ENCODE results near the gene IQSEC2. TPM values are rescaled to one million over a fixed set of nuclear protein-coding genes. Genes with fewer than 3 reads are reported as not detected.

Gene IQSEC2
- polyA plus RNA-seq, 2 donors = 7.6 to 11.6 TPM

GRCh38 chrX:53234484-53234883 is 46.9 kb downstream of the IQSEC2 start:
- no peaks in the 10 kb centered on the region for H3K27me3 ChIP-seq (ENCODE audit: control insufficient read depth in 1 of 2, insufficient read depth in 2 of 2, low read length in 2 of 2)
- H3K9me3 ChIP-seq (ENCODE audit: control insufficient read depth in 2 of 2, insufficient read depth in 1 of 2, low read depth in 1 of 2, low read length in 1 of 2) = no peaks in the 10 kb centered on the region
- H3K27ac ChIP-seq (ENCODE audit: low read depth in 2 of 2, low read length in 1 of 2) = no peak overlapping the region
- no peak overlapping the region for H3K4me3 ChIP-seq (ENCODE audit: low read depth in 1 of 2, low read length in 2 of 2)
- 90 to 100% methylated on average over 6 to 9 of the region's 9 CpGs for WGBS, 2 donors
- H3K4me1 ChIP-seq (ENCODE audit: control insufficient read depth in 2 of 2, insufficient read depth in 2 of 2, low read length in 1 of 2) = no peaks in the 10 kb centered on the region
- peaks cover 0 to 5% of the 10 kb centered on the region in 2 donors for H3K36me3 ChIP-seq (ENCODE audit: control insufficient read depth in 2 of 2, insufficient read depth in 2 of 2, low read length in 1 of 2)

DNA sequence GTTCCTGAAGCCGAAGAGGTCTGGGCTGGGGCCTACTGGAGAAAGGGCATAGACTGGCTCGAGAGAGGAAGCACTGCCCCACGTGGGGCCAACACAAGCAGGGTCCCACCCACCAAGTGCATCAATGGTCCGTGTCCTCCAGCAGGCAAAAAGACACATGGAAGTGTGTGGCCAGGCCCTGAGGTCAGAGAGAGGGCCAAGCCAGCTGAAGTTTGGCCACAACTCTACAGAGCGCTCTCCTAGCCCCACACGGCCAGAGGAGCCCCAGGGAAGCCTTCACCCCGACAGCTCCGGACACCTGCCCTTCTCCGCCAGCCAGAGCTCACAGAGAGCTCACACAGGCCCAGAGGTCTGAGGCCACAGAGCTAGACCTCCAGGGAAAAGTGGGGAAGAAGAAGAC is 47.8 kb downstream of the IQSEC2 start:
- no peaks in the 10 kb centered on the region for H3K9me3 ChIP-seq (ENCODE audit: control insufficient read depth in 2 of 2, insufficient read depth in 1 of 2, low read depth in 1 of 2, low read length in 1 of 2)
- H3K27me3 ChIP-seq (ENCODE audit: control insufficient read depth in 1 of 2, insufficient read depth in 2 of 2, low read length in 2 of 2) = no peaks in the 10 kb centered on the region
- H3K4me3 ChIP-seq (ENCODE audit: low read depth in 1 of 2, low read length in 2 of 2) = no peak overlapping the region
- no peaks in the 10 kb centered on the region for H3K4me1 ChIP-seq (ENCODE audit: control insufficient read depth in 2 of 2, insufficient read depth in 2 of 2, low read length in 1 of 2)
- H3K36me3 ChIP-seq (ENCODE audit: control insufficient read depth in 2 of 2, insufficient read depth in 2 of 2, low read length in 1 of 2) = peaks cover 0 to 5% of the 10 kb centered on the region in 2 donors
- H3K27ac ChIP-seq (ENCODE audit: low read depth in 2 of 2, low read length in 1 of 2) = no peak overlapping the region
- WGBS, 2 donors = 76 to 86% methylated on average over 8 to 9 of the region's 9 CpGs

GRCh38 chrX:53230116-53230515 is 51.3 kb downstream of the IQSEC2 start:
- WGBS, 2 donors = 68 to 83% methylated on average over 5 of the region's 5 CpGs
- Histone ChIP-seq H3K4me1 (ENCODE audit: control insufficient read depth in 2 of 2, insufficient read depth in 2 of 2, low read length in 1 of 2) (no peaks in the 10 kb centered on the region), H3K36me3 (ENCODE audit: control insufficient read depth in 2 of 2, insufficient read depth in 2 of 2, low read length in 1 of 2) (no peaks in the 10 kb centered on the region), H3K27ac (ENCODE audit: low read depth in 2 of 2, low read length in 1 of 2) (no peak overlapping the region), H3K9me3 (ENCODE audit: control insufficient read depth in 2 of 2, insufficient read depth in 1 of 2, low read depth in 1 of 2, low read length in 1 of 2) (no peaks in the 10 kb centered on the region), H3K4me3 (ENCODE audit: low read depth in 1 of 2, low read length in 2 of 2) (no peak overlapping the region), H3K27me3 (ENCODE audit: control insufficient read depth in 1 of 2, insufficient read depth in 2 of 2, low read length in 2 of 2) (no peaks in the 10 kb centered on the region)

GRCh38 chrX:53227224-53227765 is 54.1 kb downstream of the IQSEC2 start:
- Histone ChIP-seq H3K27ac (ENCODE audit: low read depth in 2 of 2, low read length in 1 of 2) (no peak overlapping the region), H3K4me3 (ENCODE audit: low read depth in 1 of 2, low read length in 2 of 2) (no peak overlapping the region), H3K9me3 (ENCODE audit: control insufficient read depth in 2 of 2, insufficient read depth in 1 of 2, low read depth in 1 of 2, low read length in 1 of 2) (no peaks in the 10 kb centered on the region), H3K4me1 (ENCODE audit: control insufficient read depth in 2 of 2, insufficient read depth in 2 of 2, low read length in 1 of 2) (peaks cover 11 to 13% of the 10 kb centered on the region in 2 donors), H3K36me3 (ENCODE audit: control insufficient read depth in 2 of 2, insufficient read depth in 2 of 2, low read length in 1 of 2) (no peaks in the 10 kb centered on the region), H3K27me3 (ENCODE audit: control insufficient read depth in 1 of 2, insufficient read depth in 2 of 2, low read length in 2 of 2) (no peaks in the 10 kb centered on the region)
- WGBS, 2 donors = 83% methylated on average over 7 of the region's 7 CpGs

GRCh38 chrX:53224860-53225797 is 56.3 kb downstream of the IQSEC2 start, which contains the start of gene KDM5C:
Gene KDM5C, minus strand, starts transcription at chrX:53225207. Its CDS starts 318 bp downstream, at chrX:53224889.
- Histone ChIP-seq H3K4me1 (ENCODE audit: control insufficient read depth in 2 of 2, insufficient read depth in 2 of 2, low read length in 1 of 2) (peaks cover 14 to 22% of the 10 kb centered on the region in 2 donors), H3K9me3 (ENCODE audit: control insufficient read depth in 2 of 2, insufficient read depth in 1 of 2, low read depth in 1 of 2, low read length in 1 of 2) (no peaks in the 10 kb centered on the region), H3K27me3 (ENCODE audit: control insufficient read depth in 1 of 2, insufficient read depth in 2 of 2, low read length in 2 of 2) (no peaks in the 10 kb centered on the region), H3K36me3 (ENCODE audit: control insufficient read depth in 2 of 2, insufficient read depth in 2 of 2, low read length in 1 of 2) (peaks cover 6% of the 10 kb centered on the region in 2 donors), H3K27ac (ENCODE audit: low read depth in 2 of 2, low read length in 1 of 2) (peak within 1 kb of the TSS; percentile 59 to 71), H3K4me3 (ENCODE audit: low read depth in 1 of 2, low read length in 2 of 2) (peak within 1 kb of the TSS; percentile 86 to 88)
- WGBS, 2 donors = 0% methylated on average over 64 to 67 of the region's 67 CpGs

DNA sequence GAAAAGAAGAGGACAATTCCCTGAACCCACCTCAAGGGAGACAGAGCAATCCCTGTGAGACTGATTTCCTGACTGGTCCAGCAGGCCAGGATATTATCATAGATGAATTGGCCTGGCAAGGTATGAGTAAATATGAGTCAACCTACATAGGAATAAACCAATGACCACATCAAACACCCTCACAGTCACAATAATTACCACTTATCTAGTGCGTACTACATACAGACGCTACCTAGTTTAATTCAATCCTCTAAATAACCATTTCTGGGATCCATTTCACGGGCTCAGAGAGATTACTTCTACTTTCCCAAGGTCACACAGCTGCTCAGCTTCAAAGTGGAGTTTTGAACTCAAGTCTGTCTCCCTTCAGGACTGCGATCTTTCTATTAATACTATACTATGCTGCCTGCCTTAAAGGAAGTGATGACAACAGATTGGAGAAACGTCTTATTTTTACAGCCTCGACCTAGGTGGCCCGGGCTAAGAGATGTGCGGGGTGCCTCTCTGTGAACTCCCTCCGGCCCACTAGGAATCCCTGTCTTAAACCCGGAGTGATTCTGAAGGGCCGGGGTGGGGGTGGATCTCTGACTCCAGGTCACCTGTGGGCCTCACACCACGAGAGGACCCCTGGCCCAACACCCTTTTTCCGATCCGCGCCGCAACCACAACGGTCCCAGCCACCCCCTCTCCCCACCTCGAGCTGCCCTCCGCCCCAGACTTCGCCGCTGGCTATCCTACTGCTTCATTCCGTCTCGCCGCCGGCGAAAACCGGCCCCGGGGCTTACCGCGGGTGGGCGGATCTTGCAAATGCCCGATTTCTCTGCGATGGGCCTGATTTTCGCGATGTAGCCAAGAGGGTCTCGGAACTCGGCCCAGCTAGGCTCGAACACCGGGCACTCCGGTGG is 57.2 kb downstream of the IQSEC2 start:
- WGBS, 2 donors = 0 to 1% methylated on average over 40 of the region's 40 CpGs
- no peaks in the 10 kb centered on the region for H3K27me3 ChIP-seq (ENCODE audit: control insufficient read depth in 1 of 2, insufficient read depth in 2 of 2, low read length in 2 of 2)
- H3K27ac ChIP-seq (ENCODE audit: low read depth in 2 of 2, low read length in 1 of 2) = peak overlapping the region; percentile 59 to 71

GRCh38 chrX:53223068-53223693 is 58.2 kb downstream of the IQSEC2 start:
- Histone ChIP-seq H3K4me1 (ENCODE audit: control insufficient read depth in 2 of 2, insufficient read depth in 2 of 2, low read length in 1 of 2) (peaks cover 14 to 22% of the 10 kb centered on the region in 2 donors), H3K27ac (ENCODE audit: low read depth in 2 of 2, low read length in 1 of 2) (peak overlapping the region in 1 of 2 donors; percentile 35), H3K36me3 (ENCODE audit: control insufficient read depth in 2 of 2, insufficient read depth in 2 of 2, low read length in 1 of 2) (peaks cover 12 to 13% of the 10 kb centered on the region in 2 donors), H3K27me3 (ENCODE audit: control insufficient read depth in 1 of 2, insufficient read depth in 2 of 2, low read length in 2 of 2) (no peaks in the 10 kb centered on the region), H3K4me3 (ENCODE audit: low read depth in 1 of 2, low read length in 2 of 2) (peak overlapping the region; percentile 86 to 88), H3K9me3 (ENCODE audit: control insufficient read depth in 2 of 2, insufficient read depth in 1 of 2, low read depth in 1 of 2, low read length in 1 of 2) (no peaks in the 10 kb centered on the region)
- WGBS, 2 donors = 30 to 55% methylated on average over 2 of the region's 2 CpGs

More for the DNA sequence above, 57.2 kb downstream of the IQSEC2 start:
- H3K4me3 ChIP-seq (ENCODE audit: low read depth in 1 of 2, low read length in 2 of 2) = peak overlapping the region; percentile 86 to 88
- H3K9me3 ChIP-seq (ENCODE audit: control insufficient read depth in 2 of 2, insufficient read depth in 1 of 2, low read depth in 1 of 2, low read length in 1 of 2) = no peaks in the 10 kb centered on the region
- H3K36me3 ChIP-seq (ENCODE audit: control insufficient read depth in 2 of 2, insufficient read depth in 2 of 2, low read length in 1 of 2) = peaks cover 10 to 11% of the 10 kb centered on the region in 2 donors
- H3K4me1 ChIP-seq (ENCODE audit: control insufficient read depth in 2 of 2, insufficient read depth in 2 of 2, low read length in 1 of 2) = peaks cover 14 to 22% of the 10 kb centered on the region in 2 donors
